T47D (cell line): Measurements from ENCODE around the gene TMSB10.
"Not testable (repeated sequence)": the region's sequence is repeated elsewhere in the genome, so short reads cannot be mapped to it uniquely, and the experiment has no call there.

Experiments used
- DNase-seq, 2 experiments: peaks; one replicate each; pipeline versions ENCODE4 v3.0.0 to v3.0.0-alpha.2; 2011 to 2012; ENCODE audit warnings: low read depth in 1 of 2, low spot score in 1 of 2
- JUND ChIP-seq: IDR thresholded peaks from 2 replicates; pipeline ENCODE4 v1.6.1; 2012; ENCODE audit warnings: low read depth
- in situ Hi-C: cut with HindIII; loops from 2 replicates; pipeline ENCODE4 v1.10.0; 2016; ENCODE audit warnings: low sequenced_read_pairs, low pct_unique_long_range_greater_than_20kb

Gene TMSB10

GRCh38 chr2:84942166-84942565 is 36.7 kb downstream of the TMSB10 start:
- in situ Hi-C loops, result no loop called here
- TF ChIP-seq JUND, result no peak
- DNase-seq, result no peak

GRCh38 chr2:84942964-84943421 is 37.5 kb downstream of the TMSB10 start:
- TF ChIP-seq JUND, result no peak
- in situ Hi-C loops, result no loop called here
- no peak for DNase-seq

GRCh38 chr2:84944295-84944909 is 38.9 kb downstream of the TMSB10 start:
- no peak for TF ChIP-seq JUND
- in situ Hi-C loops, result no loop called here
- DNase-seq, result no peak

- DNase-seq, in situ Hi-C loops: not testable (repeated sequence)
Observed at GRCh38 chr2:84945838-84946203, 40.4 kb downstream of the TMSB10 start.

GRCh38 chr2:84946204-84947009 is 41.0 kb downstream of the TMSB10 start:
- no peak for DNase-seq
- no peak for TF ChIP-seq JUND
- in situ Hi-C loops, result no loop called here

- TF ChIP-seq JUND, result no peak
- in situ Hi-C loops, result no loop called here
Observed at GRCh38 chr2:84947010-84947593, 41.6 kb downstream of the TMSB10 start.

GRCh38 chr2:84953535-84953934 is 48.1 kb downstream of the TMSB10 start:
- in situ Hi-C loops, result no loop called here
- no peak for TF ChIP-seq JUND
- DNase-seq, result no peak

More at GRCh38 chr2:84947010-84947593, 41.6 kb downstream of the TMSB10 start:
- no peak for DNase-seq

- no peak for TF ChIP-seq JUND
- in situ Hi-C loops, result no loop called here
- DNase-seq, result no peak
Observed at GRCh38 chr2:84954329-84954728, 48.9 kb downstream of the TMSB10 start.
